ENCODE results near the gene DSG1. TPM values are rescaled to one million over a fixed set of nuclear protein-coding genes. Genes with fewer than 3 reads are reported as not detected.

Gene DSG1
- total RNA-seq, 1 experiment from 2014 or later: not detected

DNA sequence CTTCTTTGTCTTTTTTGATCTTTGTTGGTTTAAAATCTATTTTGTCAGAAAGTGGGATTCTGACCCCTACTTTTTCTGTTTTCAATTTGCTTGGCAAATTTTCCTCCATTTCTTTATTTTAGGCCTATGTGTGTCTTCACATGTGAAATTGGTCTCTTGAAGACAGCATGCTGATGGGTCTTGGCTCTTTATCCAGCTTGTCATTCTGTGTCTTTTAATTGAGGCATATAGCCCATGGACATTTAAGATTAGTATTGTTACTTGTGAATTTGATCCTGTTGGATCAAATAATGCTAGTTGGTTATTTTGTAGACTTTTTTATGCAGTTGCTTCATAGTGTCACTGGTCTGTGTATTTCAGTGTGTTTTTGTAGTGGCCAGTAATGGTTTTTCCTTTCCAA, 26.3 kb upstream of the DSG1 start:
- Histone ChIP-seq H2BK20ac (ENCODE audit: low read depth, low read length, poor library complexity, severe bottlenecking) (no peak overlapping the region), H3K18ac (ENCODE audit: insufficient read length, low read depth, low read length) (no peak overlapping the region)
- no peaks in the 10 kb centered on the region; the same call in 1 of the 2 replicates for H3K27me3 Mint-ChIP-seq (ENCODE audit: low read depth)

More for the DNA sequence above, 26.3 kb upstream of the DSG1 start:
- Histone ChIP-seq H2AFZ (ENCODE audit: low read length) (no peak overlapping the region), H3K4me2 (ENCODE audit: insufficient read depth, insufficient read length, low read length) (no peak overlapping the region), H3K23ac (ENCODE audit: insufficient read length, low read depth, low read length) (no peak overlapping the region), H3K23me2 (ENCODE audit: insufficient read length, low read depth, low read length, poor library complexity, severe bottlenecking) (no peaks in the 10 kb centered on the region), H3K79me2 (ENCODE audit: insufficient read depth, low read length) (no peaks in the 10 kb centered on the region), H2BK5ac (ENCODE audit: insufficient read length, low read length) (no peak overlapping the region), H3K14ac (ENCODE audit: insufficient read depth, low read length) (no peak overlapping the region), H2BK12ac (ENCODE audit: insufficient read length, low read depth, low read length) (no peak overlapping the region), H3K9ac (ENCODE audit: extremely low read depth, insufficient read length, low read length) (no peak overlapping the region), H3K27me3 (ENCODE audit: insufficient read depth, low read length) (no peaks in the 10 kb centered on the region), H3K4ac (ENCODE audit: low read depth, low read length) (no peak overlapping the region), H2BK15ac (ENCODE audit: low read depth, low read length) (no peak overlapping the region), H3K79me1 (ENCODE audit: insufficient read depth, low read depth, low read length, poor library complexity, severe bottlenecking) (no peaks in the 10 kb centered on the region), H3K4me1 (ENCODE audit: insufficient read depth, low read length) (no peaks in the 10 kb centered on the region), H4K91ac (ENCODE audit: insufficient read length, low read depth, low read length) (no peak overlapping the region), H4K8ac (replicated peaks; ENCODE audit: insufficient read length, low read depth, low read length) (no peak overlapping the region), H4K5ac (ENCODE audit: insufficient read length, low read depth, low read length) (no peak overlapping the region), H2AK5ac (ENCODE audit: insufficient read length, low read length) (no peak overlapping the region), H3K27ac (ENCODE audit: insufficient read length, low read depth, low read length) (no peak overlapping the region), H4K20me1 (ENCODE audit: control insufficient read depth, insufficient read depth, insufficient read length) (no peaks in the 10 kb centered on the region), H3K56ac (ENCODE audit: insufficient read length, low read depth, low read length) (no peak overlapping the region), H3T11ph (ENCODE audit: low read length) (no peak overlapping the region), H3K9me3 (ENCODE audit: control insufficient read depth, low read depth, low read length) (no peaks in the 10 kb centered on the region), H2BK120ac (ENCODE audit: low read depth, low read length, poor library complexity, severe bottlenecking) (no peak overlapping the region)
- peaks cover 34 to 38% (median 37%) of the 10 kb centered on the region in 3 experiments for H3K36me3 Mint-ChIP-seq (ENCODE audit: insufficient read depth in 1 of 3, low read depth in 3 of 3)
- peaks cover 23 to 43% of the 10 kb centered on the region in 2 experiments for H3K9me3 Mint-ChIP-seq
- H3K4me1 Mint-ChIP-seq: peaks cover 0 to 3% of the 10 kb centered on the region in 2 experiments; a peak in 1 of 4 replicates
- no peak overlapping the region for H3K4me3 Mint-ChIP-seq
- no peak overlapping the region for H3K27ac Mint-ChIP-seq
- DNase-seq: no peak
- TF ChIP-seq, protein P1, sequence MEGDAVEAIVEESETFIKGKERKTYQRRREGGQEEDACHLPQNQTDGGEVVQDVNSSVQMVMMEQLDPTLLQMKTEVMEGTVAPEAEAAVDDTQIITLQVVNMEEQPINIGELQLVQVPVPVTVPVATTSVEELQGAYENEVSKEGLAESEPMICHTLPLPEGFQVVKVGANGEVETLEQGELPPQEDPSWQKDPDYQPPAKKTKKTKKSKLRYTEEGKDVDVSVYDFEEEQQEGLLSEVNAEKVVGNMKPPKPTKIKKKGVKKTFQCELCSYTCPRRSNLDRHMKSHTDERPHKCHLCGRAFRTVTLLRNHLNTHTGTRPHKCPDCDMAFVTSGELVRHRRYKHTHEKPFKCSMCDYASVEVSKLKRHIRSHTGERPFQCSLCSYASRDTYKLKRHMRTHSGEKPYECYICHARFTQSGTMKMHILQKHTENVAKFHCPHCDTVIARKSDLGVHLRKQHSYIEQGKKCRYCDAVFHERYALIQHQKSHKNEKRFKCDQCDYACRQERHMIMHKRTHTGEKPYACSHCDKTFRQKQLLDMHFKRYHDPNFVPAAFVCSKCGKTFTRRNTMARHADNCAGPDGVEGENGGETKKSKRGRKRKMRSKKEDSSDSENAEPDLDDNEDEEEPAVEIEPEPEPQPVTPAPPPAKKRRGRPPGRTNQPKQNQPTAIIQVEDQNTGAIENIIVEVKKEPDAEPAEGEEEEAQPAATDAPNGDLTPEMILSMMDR (conservative IDR thresholded peaks at IDR 0.05): no peak

Data from H9 (cell line).